Central memory CD4-positive, alpha-beta T cell (primary cell): ENCODE data around the gene CDC37.
"Not testable (repeated sequence)": the region's sequence is repeated elsewhere in the genome, so short reads cannot be mapped to it uniquely, and the experiment has no call there.

Source experiments
- DNase-seq: peaks from one replicate; pipeline ENCODE4 v3.0.0; 2022

The CDC37 gene

DNA sequence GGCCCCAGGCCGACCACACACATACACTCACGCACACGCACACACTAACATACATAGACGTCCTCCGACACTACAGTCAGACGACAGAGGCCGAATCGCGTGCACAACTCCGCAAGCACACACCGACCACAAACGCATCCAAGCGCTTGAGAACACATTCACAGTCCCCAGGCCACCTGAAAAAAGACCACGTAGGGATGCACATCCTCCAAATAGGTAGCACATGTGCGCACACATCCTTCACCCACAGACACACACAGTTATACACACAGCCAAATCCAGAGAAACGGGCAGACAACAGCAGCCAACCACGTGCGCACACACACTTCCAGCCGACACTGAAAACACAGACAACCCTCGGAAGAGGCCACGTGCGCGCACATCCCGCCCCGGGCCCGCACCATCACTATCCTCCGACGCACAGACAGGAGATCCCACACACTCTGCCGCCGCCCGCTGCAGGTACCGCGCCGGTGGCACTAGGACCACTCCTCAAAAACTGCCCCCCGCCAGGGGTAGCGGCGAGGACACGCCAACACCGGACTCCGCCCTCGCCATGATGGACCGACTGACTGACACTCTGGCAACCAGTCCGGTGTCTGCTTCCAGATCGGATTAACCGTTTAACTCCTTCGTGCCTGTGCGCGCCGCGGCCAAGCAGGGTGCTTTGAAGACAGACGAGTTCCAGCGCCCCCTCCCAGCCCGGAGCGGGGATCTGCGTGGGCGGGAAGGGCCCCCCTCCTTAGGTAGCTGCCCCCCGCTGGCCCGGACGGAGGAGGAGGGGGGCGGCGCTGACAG lies 16.5 kb upstream of the CDC37 start:
- peak; percentile 58 for DNase-seq

DNA sequence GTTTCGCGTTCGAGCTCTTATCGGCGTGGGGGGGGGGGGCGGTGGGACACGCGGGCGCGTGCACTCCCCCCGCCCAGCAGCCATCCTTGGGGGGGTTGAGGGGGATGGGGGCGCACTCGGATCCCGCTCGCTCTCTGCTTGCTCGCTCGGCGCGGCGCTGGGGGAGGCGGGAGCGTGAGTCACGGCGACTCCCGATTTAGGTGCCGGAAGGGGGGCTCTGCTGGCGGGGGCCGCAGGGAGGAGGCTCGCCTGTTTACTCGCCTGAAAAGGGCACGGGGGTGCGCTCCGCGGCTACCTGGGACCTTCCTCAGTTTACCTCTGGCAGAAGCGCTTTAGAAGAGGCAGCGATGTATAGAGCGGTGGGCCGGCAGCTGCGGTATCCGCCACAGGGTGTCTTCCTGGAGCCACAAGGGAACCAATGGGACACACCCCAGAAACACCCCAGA lies 15.9 kb upstream of the CDC37 start:
- DNase-seq, result no peak

DNA sequence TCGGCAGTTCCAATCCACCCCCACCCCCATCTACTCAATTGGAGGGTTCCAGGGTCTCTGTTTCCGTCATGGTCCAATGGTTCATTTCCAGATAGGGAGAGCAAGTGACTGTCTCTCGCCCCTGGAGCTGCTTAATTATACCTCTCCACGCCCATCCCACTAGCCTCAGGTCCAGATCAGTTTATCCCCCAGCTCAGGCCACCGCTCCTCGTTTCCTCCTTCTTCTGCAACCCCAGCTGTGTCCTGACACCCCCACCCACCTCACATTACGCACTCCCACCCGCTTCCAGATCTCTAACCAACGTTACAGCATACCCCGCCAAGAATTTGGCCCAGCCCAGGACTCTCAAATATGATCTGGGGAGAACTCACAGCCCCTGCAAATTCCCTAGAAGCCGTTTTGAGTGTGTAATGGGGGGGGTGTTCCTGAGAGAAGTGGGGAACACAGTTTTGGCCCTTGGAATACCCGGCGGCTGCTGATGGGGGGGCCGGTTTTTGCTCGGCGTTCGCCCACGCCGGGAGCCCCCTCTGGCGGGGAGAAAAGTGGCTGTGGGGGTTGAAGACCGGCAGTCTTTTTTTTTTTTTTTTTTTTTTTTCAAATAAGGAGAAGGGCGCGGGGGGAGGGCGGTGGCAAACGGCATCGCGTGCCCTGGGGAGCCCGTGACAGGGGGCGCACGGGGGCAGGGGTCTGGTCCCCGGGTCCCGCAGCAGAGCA lies 15.3 kb upstream of the CDC37 start:
- no peak for DNase-seq

DNA sequence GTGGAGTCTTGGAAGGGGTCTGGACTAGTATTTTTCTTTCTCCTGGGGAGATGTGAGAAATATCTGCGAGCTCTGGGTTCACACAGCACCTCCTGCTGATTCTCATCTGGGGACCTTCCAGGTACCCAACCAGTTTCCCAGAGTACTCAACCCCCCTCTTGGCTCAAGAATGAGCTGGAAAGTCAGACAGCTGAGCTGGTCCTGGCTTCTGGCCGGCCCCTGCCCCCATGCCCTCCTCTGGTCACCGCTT lies 14.8 kb upstream of the CDC37 start:
- DNase-seq, result no peak

DNA sequence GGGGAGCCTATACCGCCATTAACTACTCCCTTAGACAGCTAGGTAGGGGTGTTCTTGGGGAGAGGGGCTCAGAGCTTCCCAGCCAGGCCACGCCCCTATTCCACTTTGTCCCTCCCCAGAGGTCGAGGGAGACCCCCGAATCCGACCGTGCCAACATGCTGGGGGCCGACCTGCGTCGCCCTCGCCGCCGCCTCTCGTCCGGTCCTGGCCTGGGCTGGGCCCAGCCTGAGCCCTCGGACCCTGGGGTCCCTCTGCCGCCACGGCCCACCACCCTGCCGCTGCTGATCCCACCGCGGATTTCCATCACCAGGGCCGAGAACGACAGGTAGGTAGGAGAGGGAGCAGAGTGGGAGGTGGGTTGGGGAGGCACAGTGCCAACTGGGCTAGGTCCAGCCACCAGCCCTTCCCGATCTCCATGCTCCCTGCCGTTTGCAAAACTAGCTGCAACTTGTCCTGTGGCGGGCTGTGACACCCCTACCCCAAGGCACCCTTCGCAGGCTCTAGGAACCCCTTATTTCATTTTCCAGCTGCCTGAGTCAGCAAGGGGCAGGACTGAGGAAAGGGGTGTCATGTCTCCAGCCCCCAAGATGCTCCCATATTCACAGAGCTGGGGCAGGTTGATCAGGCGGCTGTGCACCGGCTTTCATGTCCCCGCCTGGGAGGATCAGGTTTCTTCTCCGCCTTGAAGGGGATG lies 14.3 kb upstream of the CDC37 start:
- no peak for DNase-seq

DNA sequence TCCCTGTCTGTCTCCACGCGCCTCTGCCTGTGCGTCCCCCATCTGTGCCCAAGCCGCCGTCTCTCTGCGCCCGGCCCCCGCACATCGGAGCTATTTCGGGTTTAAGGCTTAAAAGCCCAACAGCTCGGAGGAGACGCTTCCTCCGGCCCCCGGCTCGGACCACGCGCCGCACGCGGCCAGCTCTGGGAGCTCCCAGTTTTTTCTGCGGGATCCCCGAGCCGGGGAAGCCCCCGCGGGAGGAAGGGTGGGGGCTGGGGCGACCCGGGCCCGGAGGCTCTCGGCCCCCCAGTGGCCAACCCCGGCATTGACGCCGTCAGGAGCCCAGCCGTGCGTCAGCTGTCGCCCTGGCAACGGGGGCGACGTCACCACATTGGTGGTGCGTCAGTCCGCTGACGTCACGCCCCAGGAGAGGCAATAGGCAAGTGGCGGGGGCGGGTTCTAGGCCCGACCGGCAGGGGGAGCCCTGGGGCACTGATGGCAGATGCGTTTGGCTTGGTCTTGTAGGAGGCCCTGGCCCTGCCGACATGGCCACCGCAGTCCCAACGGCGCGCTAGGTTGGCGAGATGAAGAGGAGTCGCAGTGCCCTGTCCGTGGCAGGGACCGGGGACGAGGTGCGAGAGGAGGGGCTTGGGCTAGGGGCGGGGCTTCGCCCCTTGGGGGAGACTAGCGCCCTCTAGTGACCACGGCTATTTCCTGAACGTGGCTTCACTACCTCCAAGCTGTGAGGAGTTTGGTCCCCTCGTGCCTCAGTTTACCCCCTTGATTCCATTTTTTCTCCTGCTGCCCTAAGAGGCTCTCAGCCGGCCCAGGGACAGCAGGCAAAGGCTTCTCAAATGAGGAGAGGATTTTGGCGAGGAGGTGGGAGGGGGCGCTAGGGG lies 13.3 kb upstream of the CDC37 start:
- peak; percentile 98 for DNase-seq

DNA sequence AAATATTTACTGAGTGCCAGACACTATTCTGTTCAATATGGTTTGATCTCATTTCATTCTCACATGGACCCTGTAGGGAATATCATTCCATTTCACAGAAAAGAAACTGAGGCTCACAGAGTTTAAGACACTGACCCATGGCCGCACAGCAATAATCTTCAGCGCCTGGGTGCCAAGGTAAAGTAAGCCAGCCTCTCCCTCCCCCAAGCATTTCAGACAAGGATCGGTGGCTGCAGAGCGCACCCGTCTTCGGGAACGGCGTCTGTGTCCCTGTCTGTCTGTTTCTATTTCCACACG lies 12.7 kb upstream of the CDC37 start:
- no peak for DNase-seq

DNA sequence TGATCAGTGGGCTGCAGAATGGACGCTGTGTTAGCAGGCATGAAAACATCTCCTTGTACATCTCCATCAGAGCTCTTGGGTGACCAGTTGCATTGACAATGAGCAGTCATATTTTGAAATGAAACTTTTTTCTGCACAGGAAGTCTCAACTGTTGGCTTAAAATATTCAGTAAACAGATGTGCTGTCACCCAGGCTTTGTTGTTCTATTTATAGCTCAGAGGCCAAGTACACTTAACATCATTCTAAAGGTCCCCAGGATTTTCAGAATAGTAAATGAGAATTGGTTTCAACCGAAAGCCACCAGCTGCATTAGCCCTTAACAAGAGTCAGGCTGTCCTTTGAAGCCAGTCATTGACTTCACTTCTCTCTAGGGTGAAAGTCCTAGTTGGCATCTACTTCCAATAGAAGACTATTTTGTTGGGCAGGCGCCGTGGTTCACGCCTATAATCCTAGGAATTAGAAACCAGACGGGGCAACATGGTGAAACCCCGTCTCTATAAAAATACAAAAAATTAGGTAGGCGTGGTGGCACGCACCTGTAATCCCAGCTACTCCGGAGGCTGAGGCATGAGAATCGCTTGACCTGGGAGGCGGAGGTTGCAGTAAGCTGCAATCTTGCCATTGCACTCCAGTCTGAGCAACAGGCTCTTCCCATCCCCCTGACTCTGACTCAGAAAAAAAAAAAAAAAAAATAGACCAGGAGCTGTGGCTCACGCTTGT lies 9.1 kb upstream of the CDC37 start:
- DNase-seq, result no peak

DNA sequence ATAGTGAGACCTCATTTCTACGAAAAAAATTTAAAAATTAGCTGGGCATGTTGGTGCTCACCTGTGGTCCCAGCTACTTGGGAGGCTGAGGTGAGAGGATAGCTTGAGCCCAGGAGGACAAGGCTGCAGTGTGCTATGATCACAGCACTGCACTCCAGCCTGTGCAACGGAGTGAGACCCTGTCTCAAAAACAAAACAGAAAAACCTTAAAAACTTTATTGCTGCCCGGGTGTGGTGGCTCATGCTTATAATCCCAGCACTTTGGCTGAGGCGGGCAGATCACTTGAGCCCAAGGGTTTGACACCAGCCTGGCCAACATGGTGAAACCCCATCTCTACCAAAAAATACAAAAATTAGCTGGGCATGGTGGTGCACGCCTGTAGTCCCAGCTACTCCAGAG lies 7.9 kb upstream of the CDC37 start:
- DNase-seq, result not testable (repeated sequence)

DNA sequence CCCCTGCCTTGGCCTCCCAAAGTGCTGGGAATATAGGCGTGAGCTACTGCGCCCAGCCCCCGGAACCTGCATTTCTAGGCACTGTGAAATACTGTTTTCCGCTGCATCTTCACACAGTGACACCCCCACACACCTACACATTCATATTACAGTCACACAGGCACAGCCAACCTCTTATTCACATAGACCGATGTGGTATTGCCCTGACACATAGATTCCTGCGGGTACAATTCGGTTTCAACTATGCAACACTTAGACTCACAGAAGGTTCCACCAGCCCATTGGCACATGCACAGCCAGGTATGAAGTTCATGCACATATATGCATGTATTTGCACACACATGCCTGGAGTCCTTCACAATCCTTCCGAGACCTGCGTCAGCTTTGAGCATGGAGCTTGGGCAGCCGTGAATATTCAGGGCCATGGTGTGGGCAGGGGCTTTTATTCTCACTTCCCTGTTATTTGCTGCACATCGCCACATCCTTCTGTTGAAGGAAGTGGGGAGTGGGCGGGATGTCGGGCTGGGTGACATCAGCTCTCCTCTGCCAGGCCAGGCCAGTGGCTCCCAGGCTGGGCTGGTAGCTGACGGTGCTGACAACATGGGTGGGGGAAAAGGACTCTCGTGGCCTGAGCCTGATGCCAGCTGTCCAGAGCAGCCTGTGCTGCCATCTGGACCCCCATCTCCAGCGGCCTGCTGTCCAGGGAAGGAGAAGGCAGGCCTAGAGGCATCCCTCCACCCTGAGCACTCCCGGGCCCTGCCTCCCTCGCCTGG lies 5.4 kb upstream of the CDC37 start:
- DNase-seq, result peak; percentile 65

DNA sequence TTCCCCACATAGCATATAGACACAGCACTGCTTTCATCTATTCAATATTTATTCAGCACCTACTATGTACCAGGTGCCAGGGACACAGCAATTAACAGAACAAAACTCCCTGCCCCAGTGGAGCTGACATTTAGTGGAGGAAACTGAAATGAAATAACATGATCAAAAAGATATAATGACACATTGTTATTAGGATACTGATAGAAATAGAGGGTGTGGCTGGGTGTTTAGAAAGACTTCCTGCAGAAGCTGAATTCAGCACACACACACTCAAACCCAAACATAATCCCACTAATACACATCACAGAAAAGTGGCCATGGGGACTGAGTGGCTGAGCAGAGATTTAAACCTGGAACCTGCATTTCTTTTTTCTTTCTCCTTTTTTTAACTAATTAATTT lies 3.8 kb upstream of the CDC37 start:
- no peak for DNase-seq

DNA sequence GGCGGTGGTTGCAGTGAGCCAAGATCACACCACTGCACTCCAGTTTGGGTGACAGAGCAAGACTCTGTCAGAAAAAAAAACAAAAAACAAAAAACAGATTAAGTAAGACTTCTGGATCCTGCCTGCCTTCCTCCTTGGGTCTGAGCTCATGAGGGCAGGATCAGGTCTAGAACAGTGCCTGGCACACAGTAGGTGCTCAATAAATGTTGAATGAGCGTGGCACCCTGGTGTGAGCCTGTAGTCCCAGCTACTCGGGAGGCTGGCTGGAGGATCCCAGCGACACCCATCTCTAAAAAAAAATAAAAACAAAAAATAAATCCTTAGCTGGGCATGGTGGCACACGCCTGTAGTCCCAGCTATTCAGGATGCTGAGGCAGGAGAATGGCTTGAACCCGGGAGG lies 2.8 kb upstream of the CDC37 start:
- no peak for DNase-seq

DNA sequence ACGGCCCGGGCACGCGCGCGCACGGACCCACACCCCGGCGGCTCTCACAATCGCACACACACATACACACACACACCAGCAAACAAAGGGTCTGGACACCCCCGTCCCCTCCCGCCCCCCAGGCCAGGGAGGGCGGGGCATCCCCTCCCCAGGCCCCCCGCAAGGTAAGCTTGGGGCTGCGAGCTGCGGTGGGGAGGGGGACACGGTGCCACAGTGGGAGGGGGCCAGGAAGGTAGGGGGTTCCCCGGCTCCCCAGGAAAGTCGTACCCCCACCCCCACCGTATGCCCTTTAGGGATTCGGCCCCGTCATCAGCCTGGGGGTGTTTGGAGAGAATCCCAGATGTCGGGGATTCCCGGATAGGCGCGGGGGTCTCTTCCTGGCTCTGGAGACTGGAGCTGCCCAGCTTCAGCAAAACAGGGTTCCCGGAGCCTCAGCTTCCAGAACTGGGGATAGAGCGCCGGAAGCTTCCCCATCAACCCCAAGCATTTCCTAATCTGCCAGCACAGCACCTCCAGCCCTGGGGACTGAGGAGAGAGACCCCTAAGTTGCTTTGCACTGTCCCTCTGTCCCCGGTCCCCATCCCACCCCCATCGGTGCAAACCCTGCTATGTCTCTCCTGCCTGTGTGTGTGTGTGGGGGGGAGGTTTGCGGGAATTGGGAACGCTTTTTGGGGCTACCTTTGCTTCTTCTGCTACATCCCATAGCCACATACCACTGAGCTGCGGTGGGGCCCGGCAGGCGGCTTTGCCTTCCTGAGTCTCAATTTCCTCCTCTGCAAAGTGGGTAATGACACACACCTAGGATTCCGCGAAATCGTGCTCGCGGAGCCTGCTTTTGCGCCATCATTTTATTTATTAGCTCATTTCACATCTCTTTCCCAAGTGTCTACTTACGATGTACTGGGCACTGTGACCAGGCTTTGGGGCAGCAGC lies 1.8 kb upstream of the CDC37 start:
- DNase-seq, result peak; percentile 44

DNA sequence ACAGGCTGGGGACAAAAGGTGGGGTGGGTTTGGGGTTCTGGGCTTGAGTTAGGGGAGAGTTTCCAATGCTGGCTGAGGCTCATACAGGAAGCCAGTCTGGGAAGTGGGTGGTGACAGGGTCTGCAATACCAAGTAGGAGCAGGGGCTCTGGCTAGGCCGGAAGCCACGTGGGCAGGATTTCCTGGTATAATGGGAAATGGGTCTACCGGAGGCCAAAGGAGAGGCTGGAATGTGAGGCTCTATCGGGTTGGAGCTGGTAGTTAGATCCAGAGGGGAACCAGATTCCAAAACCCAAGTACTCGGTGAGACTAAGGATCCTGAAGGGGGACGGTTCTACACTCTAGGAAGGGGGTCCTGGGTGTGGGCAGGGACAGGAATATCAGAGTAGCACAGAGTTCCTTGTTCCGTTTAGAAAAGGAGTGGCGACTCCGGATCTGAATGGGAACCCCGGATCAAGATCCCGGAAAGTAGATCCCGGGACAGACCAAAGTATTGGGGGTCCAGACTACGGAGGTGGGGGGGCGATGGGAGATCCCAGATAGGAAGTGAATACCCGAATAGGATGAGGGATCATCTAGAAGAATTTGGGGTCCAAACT lies 802 bp downstream of the CDC37 start:
- DNase-seq, result no peak

DNA sequence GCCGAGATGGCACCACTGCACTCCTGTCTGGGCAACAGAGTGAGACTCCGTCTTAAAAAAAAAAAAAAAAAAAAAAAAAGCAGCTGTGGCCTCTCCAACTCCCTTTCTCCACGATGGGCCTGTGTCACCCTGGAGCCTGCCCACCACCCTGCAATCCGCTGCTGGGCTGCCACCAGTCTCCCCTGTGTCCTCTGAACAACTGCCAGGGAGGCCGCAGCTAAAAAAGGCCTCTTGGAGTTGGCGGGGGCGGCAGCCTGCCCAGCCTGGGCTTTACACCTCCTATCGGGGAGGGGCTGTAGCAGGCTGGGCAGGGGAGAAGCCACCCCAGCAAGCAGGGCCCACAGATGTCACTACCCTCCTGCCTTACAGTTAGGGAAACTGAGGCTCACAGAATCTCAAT lies 3.5 kb downstream of the CDC37 start:
- no peak for DNase-seq

DNA sequence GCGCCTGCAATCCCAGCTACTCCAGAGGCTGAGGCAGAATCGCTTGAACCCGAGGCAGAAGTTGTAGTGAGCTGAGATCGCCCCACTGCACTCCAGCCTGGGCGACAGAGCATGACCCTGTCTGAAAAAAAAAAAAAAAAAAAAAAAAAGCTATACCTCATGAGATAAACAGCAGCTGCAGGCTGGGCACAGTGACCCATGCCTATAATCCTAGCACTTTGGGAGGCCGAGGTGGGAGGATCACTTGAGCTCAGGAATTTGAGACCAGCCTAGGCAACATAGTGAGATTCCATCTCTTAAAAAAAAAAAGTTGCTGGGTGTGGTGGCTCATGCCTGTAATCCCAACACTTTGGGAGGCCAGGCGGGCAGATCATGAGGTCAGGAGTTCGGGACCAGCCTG lies 4.0 kb downstream of the CDC37 start:
- not testable (repeated sequence) for DNase-seq

DNA sequence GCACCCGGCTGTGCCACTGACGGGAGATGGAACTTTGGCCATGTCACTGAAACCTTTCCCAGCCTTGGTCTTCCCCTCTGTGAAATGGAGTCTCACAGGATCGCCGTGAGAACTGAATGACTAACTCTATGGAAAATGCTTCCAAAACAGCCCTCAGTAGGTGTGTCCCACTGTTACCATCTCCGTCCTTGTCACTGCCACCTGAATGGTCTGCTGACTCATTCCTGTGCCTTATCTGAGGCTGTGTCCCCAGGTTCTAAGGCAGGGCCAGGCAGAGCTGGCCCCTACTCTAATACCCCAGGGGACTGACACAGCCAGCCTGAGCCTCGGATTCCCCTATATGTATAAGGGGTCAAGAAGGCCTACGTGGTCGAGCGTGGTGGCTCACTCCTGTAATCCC lies 4.5 kb downstream of the CDC37 start:
- no peak for DNase-seq

DNA sequence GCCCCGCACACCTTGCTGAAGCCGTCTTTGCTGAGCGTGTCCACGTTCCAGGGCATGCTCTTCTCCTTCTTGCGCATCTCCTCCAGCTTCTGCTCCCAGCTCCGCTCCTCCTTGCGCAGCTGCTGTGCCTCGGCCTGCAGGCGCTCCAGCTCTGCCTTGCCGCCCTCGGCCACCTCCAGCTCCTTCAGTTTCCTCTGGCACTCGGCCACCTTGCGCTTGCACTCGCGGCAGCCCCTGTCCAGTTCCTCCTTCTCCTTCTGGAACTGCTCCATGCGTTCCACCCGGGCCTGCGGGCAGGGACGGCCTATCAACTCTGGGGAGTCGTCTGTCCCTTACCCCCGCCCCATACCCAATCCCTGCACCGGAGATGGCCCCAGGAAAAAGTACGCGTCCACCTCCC lies 7.4 kb downstream of the CDC37 start:
- no peak for DNase-seq

DNA sequence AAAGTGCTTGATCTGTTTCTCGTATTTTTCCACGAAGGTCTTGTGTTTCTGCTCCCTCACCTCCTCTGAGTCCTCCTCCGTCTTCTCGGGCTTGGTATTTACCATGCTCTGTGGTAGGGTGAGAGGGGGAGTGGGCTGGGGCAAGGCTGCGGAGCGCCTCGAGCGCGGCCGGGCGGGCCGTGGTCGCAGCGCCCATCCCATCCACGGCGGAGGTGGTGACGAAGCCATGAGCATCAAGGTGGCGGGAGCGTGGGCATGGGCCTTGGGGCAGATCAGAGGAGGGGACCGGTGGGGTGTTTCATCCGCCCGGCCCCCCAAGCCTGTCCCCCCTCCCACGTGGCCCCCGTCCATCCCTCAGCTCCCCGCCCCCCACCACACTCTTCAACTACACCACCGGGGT lies 7.9 kb downstream of the CDC37 start:
- DNase-seq, result no peak

DNA sequence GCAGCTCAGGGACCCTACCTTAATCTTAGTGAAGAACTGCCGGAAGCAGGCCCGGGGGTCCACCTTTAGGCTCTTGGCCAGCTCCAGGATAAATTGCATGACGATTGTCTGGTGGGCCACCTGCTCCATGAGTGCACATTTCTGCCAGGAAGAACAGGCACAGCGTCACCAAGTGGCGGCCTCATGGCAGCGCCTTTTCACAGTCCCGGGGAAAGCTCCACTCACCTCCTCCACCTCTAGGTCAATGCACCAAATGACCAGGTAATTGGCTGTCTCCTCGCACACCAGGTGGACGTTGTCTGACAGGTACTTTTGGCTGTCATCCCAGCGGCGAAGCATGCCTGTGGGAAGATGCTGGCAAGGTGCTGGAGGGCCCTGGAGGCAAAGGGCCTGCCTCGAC lies 8.3 kb downstream of the CDC37 start:
- no peak for DNase-seq
